K562 (cell line): ENCODE data around the gene KRTAP6-1. TPM values are rescaled to one million over a fixed set of nuclear protein-coding genes. Genes with fewer than 3 reads are reported as not detected.

ENCODE experiments used
- ATAC-seq: fragments of 200-7000 bp; cut with Tn5 transposase; 3 replicates; pipeline ENCODE4 v1.9.1; 2020; ENCODE audit warnings: moderate library complexity
- BruUV-seq: library from RNA; stranded (reverse); fragments of 400-500 nt; replicated peaks from 2 replicates; lab custom pipeline; 2021; lab: Mats Ljungman, UMichigan
- CTCF ChIA-PET: fragments of 300-600 bp; formaldehyde crosslinking; extraction: SDS; loops from one replicate; lab custom pipeline; 2021; ENCODE audit warnings: low intra/inter-chr PET ratio; lab: Yijun Ruan, JAX
- POLR2A ChIA-PET: fragments of 300-600, 350-650 bp; sonication (Branson Sonifier 250); formaldehyde crosslinking; extraction: SDS; loops from one replicate; lab custom pipeline; 2021; ENCODE audit warnings: antibody characterized with exemption, inconsistent platforms; lab: Yijun Ruan, JAX
- DNase-seq, 4 experiments: peaks; one replicate each; pipeline versions ENCODE4 v3.0.0 to v3.0.0-alpha.2; 2011 to 2018; ENCODE audit warnings: low spot score in 3 of 4, mixed read lengths in 3 of 4; ENCODE audit errors: extremely low read depth in 1 of 4
- FAIRE-seq: peaks from 2 replicates; lab custom pipeline; 2011; peaks lifted over from hg19 to GRCh38; lab: Jason Lieb, UNC
- H2AFZ ChIP-seq: 2 replicates; pipeline ENCODE4 v1.6.0; 2011; ENCODE audit warnings: low read depth, low read length, control low read depth, inconsistent platforms
- H3K27ac ChIP-seq: fragments of 200-600 bp; 3 replicates; pipeline ENCODE4 v1.8.0; 2011; ENCODE audit warnings: low read depth, mild to moderate bottlenecking, control low read depth, inconsistent platforms, low read length, moderate library complexity, mixed read lengths; ENCODE audit errors: extremely low read depth
- H3K27me3 ChIP-seq, 2 experiments: fragments of 300-600 bp in 1 of 2; 2 replicates in 1 of 2; 3 replicates in 1 of 2; pipeline versions ENCODE4 v1.6.0 to v1.8.0; 2011; ENCODE audit warnings: inconsistent platforms in 2 of 2, low read length in 2 of 2, mild to moderate bottlenecking in 1 of 2, mixed read lengths in 1 of 2, moderate library complexity in 1 of 2; ENCODE audit not compliant: control insufficient read depth in 2 of 2, insufficient read depth in 2 of 2
- H3K36me3 ChIP-seq: fragments of 300-600 bp; 3 replicates; pipeline ENCODE4 v1.8.0; 2011; ENCODE audit warnings: mild to moderate bottlenecking, low read length, inconsistent platforms; ENCODE audit not compliant: control insufficient read depth, insufficient read depth
- H3K4me1 ChIP-seq, 2 experiments: fragments of 200-600 bp in 1 of 2; replicated peaks in 1 of 2; 2 replicates in 1 of 2; 3 replicates in 1 of 2; pipeline versions ENCODE4 v1.5.1 to v1.8.0; 2011; ENCODE audit warnings: inconsistent platforms in 2 of 2, low read length in 2 of 2, mild to moderate bottlenecking in 1 of 2, mixed read lengths in 1 of 2, moderate library complexity in 1 of 2; ENCODE audit not compliant: control insufficient read depth in 2 of 2, insufficient read depth in 2 of 2
- H3K4me2 ChIP-seq: 2 replicates; pipeline ENCODE4 v1.6.1; 2011; ENCODE audit warnings: low read length, control low read depth, inconsistent platforms, mixed read lengths; ENCODE audit not compliant: insufficient read depth
- H3K4me3 ChIP-seq: fragments of 200-600 bp; sonication (generic), shearing (Covaris generic); 2 replicates; pipeline ENCODE4 v1.5.1; 2016; ENCODE audit warnings: control low read depth, inconsistent platforms
- H3K79me2 ChIP-seq: fragments of 200-600 bp; 3 replicates; pipeline ENCODE4 v1.8.0; 2011; ENCODE audit warnings: low read length, inconsistent platforms; ENCODE audit not compliant: control insufficient read depth, insufficient read depth
- H3K9ac ChIP-seq, 2 experiments: 2 replicates each; pipeline versions ENCODE4 v1.6.0 to v1.6.1; 2011; ENCODE audit warnings: low read depth in 2 of 2, low read length in 2 of 2, control low read depth in 1 of 2, inconsistent platforms in 1 of 2, mild to moderate bottlenecking in 1 of 2, mixed read lengths in 1 of 2; ENCODE audit not compliant: insufficient read depth in 1 of 2
- H3K9me1 ChIP-seq: one replicate; pipeline ENCODE4 v1.6.0; 2011; ENCODE audit warnings: inconsistent platforms, mild to moderate bottlenecking, low read length, moderate library complexity; ENCODE audit not compliant: control insufficient read depth, insufficient read depth
- H3K9me3 ChIP-seq: replicated peaks from 2 replicates; pipeline ENCODE4 v1.5.1; 2011; ENCODE audit warnings: low read depth, low read length, inconsistent platforms; ENCODE audit not compliant: control insufficient read depth, insufficient read depth
- H4K20me1 ChIP-seq: replicated peaks from 2 replicates; pipeline ENCODE4 v1.6.1; 2011; ENCODE audit warnings: low read length, inconsistent platforms, mixed read lengths; ENCODE audit not compliant: control insufficient read depth, insufficient read depth
- ELF2 ChIP-seq: fragments of 250-450 bp; sonication (Bioruptor Pico); IDR thresholded peaks from 2 replicates; pipeline ENCODE4 v1.5.0; 2021; ENCODE audit warnings: mild to moderate bottlenecking
- FOXJ3 ChIP-seq: sonication (generic); formaldehyde crosslinking; IDR thresholded peaks from 2 replicates; pipeline ENCODE4 v1.4.0; 2020; ENCODE audit warnings: mild to moderate bottlenecking, missing genetic modification reagents
- JUND ChIP-seq, 2 experiments: IDR thresholded peaks; 2 replicates in 1 of 2; 3 replicates in 1 of 2; pipeline ENCODE4 v1.6.1; 2011; ENCODE audit warnings: borderline replicate concordance in 2 of 2, low read depth in 2 of 2, low read length in 2 of 2, improper control_type of control experiment in 1 of 2, missing biosample characterization in 1 of 2, missing genetic modification characterization in 1 of 2, missing genetic modification reagents in 1 of 2
- MIER1 ChIP-seq: fragments of 450-650 bp; IDR thresholded peaks from 2 replicates; pipeline ENCODE4 v1.6.1; 2016; ENCODE audit warnings: antibody characterized with exemption, mild to moderate bottlenecking, low read depth
- PHB2 ChIP-seq: fragments of 450-650 bp; IDR thresholded peaks from 2 replicates; pipeline ENCODE4 v1.6.1; 2017; ENCODE audit warnings: low read depth
- PHF21A ChIP-seq: fragments of 450-650 bp; IDR thresholded peaks from 2 replicates; pipeline ENCODE4 v1.6.1; 2017; ENCODE audit warnings: low read depth, borderline replicate concordance
- TCF7 ChIP-seq: sonication (generic); IDR thresholded peaks from 2 replicates; pipeline ENCODE4 v1.6.1; 2016; ENCODE audit warnings: antibody characterized with exemption, borderline replicate concordance
- ZNF324 ChIP-seq: fragments of 250-450 bp; sonication (Bioruptor Pico); IDR thresholded peaks from 2 replicates; pipeline ENCODE4 v1.4.0; 2020; ENCODE audit warnings: mild to moderate bottlenecking
- WGBS: fragments of 100-300 bp; shearing (Covaris generic); methylation state at CpG from one replicate; pipeline ENCODE4 v1.1.6; 2016; ENCODE audit warnings: low coverage, mixed read lengths; ENCODE audit not compliant: insufficient coverage; ENCODE audit errors: missing lambda C conversion rate; 5-methylcytosine and 5-hydroxymethylcytosine counted together
- in situ Hi-C: fragments of 300-500 bp; cut with MboI; formaldehyde crosslinking; loops from 4 replicates; pipeline ENCODE4 v1.15.0; 2018; ENCODE audit warnings: inconsistent platforms, mixed read lengths
- intact Hi-C: fragments of 100-400 bp; cut with micrococcal nuclease; formaldehyde crosslinking; loops from 2 replicates; pipeline ENCODE4 v1.14.2; 2022
- polyA plus RNA-seq, 8 experiments: library from polyadenylated mRNA; depleted of rRNA in 4 of 8; stranded (reverse) in 5 of 8; unstranded in 3 of 8; fragments of >200 nt; fragmentation: Nextera tagmentation in 2 of 8; fragmentation: Illumina TruSeq in 1 of 8; extraction: Ambion mirVana in 2 of 8; extraction: Trizol in 1 of 8; gene quantifications; 2 replicates each; pipeline versions ENCODE4 v1.2.1 to v1.2.3, GENCODE V29; 2011 to 2014; ENCODE audit warnings: inconsistent platforms in 1 of 8, missing spikeins in 1 of 8
- total RNA-seq, 7 experiments: library from RNA; depleted of rRNA in 6 of 7; stranded (reverse); fragments of >200 nt in 6 of 7; fragmentation: Illumina TruSeq in 2 of 7; extraction: Trizol in 2 of 7; gene quantifications; 2 replicates each; pipeline versions ENCODE4 v1.2.1 to v1.2.3, GENCODE V29; 2011 to 2021; ENCODE audit warnings: low replicate concordance in 1 of 7
- TF ChIP-seq, protein P1 (sequence below): sonication (generic); formaldehyde crosslinking; IDR thresholded peaks from 2 replicates; pipeline ENCODE4 v1.8.1; 2023; ENCODE audit warnings: missing genetic modification reagents, mild to moderate bottlenecking, borderline replicate concordance
- TF ChIP-seq, protein P2 (sequence below): sonication (generic); formaldehyde crosslinking; IDR thresholded peaks from 2 replicates; pipeline ENCODE4 v1.8.1; 2023; ENCODE audit warnings: mild to moderate bottlenecking, missing genetic modification reagents
- TF ChIP-seq, protein P3 (sequence below): fragments of 250-450 bp; sonication (Bioruptor Pico); IDR thresholded peaks from 2 replicates; pipeline ENCODE4 v1.5.0; 2021; ENCODE audit warnings: mild to moderate bottlenecking, borderline replicate concordance
- TF ChIP-seq, protein P4 (sequence below), 2 experiments: IDR thresholded peaks; 2 replicates each; pipeline ENCODE4 v1.6.1; 2012; ENCODE audit warnings: improper control_type of control experiment in 2 of 2, low read depth in 2 of 2, low read length in 2 of 2, borderline replicate concordance in 1 of 2

The KRTAP6-1 gene
- total and polyA plus RNA-seq, 9 of the 15 experiments (the other 6 are each of a cell fraction or from before 2014, with no cell fraction given), result not detected

DNA sequence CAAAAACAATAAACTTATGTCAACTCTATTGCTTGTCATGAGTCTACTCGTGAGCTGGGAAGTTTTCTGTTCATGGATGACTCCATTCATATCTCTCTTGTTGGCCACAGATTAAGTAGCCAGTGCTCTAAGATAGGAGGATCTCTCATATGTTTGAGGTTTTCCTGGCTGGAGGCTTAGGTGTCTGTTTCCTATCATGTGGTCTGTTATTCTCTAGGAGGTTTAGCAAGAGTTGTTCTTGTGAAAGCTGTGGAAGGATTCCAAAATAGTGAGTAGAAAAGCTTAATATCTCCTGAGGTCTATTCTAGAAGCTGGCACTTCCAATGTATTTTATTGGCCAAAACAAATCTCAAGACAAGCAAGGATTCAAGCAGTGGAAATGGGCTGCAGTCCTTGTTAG is 15.5 kb upstream of the KRTAP6-1 start:
- Histone ChIP-seq H3K9ac (no peak overlapping the region), H3K36me3 (no peaks in the 10 kb centered on the region), H3K79me2 (no peaks in the 10 kb centered on the region), H3K4me1 (no peaks in the 10 kb centered on the region), H2AFZ (no peak overlapping the region), H3K9me3 (no peaks in the 10 kb centered on the region), H3K9me1 (no peaks in the 10 kb centered on the region), H3K4me2 (no peak overlapping the region), H3K27me3 (no peaks in the 10 kb centered on the region), H3K4me3 (no peak overlapping the region), H3K27ac (no peak overlapping the region), H4K20me1 (no peaks in the 10 kb centered on the region)
- ChIA-PET POLR2A (no interaction called here), CTCF (no interaction called here)
- no peak for FAIRE-seq
- BruUV-seq, result no TSS peak
- no peak for DNase-seq
- in situ Hi-C loops (no loop called here), intact Hi-C loops (no loop called here)
- 0% methylated on average over 1 of the region's 1 CpG for WGBS
- no peak for ATAC-seq
- TF ChIP-seq JUND (IDR thresholded peaks at IDR 0.05; ENCODE audit: borderline replicate concordance, low read depth, low read length) (no peak), JUND (tag; IDR thresholded peaks at IDR 0.05; ENCODE audit: borderline replicate concordance, low read depth, low read length) (no peak), MIER1 (no peak), TCF7 (no peak), ELF2 (CRISPR knock-in tag) (no peak), FOXJ3 (no peak), ZNF324 (CRISPR knock-in tag) (no peak), PHF21A (no peak), PHB2 (no peak)
- TF ChIP-seq, protein P1, sequence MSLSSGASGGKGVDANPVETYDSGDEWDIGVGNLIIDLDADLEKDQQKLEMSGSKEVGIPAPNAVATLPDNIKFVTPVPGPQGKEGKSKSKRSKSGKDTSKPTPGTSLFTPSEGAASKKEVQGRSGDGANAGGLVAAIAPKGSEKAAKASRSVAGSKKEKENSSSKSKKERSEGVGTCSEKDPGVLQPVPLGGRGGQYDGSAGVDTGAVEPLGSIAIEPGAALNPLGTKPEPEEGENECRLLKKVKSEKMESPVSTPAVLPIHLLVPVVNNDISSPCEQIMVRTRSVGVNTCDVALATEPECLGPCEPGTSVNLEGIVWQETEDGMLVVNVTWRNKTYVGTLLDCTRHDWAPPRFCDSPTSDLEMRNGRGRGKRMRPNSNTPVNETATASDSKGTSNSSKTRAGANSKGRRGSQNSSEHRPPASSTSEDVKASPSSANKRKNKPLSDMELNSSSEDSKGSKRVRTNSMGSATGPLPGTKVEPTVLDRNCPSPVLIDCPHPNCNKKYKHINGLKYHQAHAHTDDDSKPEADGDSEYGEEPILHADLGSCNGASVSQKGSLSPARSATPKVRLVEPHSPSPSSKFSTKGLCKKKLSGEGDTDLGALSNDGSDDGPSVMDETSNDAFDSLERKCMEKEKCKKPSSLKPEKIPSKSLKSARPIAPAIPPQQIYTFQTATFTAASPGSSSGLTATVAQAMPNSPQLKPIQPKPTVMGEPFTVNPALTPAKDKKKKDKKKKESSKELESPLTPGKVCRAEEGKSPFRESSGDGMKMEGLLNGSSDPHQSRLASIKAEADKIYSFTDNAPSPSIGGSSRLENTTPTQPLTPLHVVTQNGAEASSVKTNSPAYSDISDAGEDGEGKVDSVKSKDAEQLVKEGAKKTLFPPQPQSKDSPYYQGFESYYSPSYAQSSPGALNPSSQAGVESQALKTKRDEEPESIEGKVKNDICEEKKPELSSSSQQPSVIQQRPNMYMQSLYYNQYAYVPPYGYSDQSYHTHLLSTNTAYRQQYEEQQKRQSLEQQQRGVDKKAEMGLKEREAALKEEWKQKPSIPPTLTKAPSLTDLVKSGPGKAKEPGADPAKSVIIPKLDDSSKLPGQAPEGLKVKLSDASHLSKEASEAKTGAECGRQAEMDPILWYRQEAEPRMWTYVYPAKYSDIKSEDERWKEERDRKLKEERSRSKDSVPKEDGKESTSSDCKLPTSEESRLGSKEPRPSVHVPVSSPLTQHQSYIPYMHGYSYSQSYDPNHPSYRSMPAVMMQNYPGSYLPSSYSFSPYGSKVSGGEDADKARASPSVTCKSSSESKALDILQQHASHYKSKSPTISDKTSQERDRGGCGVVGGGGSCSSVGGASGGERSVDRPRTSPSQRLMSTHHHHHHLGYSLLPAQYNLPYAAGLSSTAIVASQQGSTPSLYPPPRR (CRISPR knock-in tag), result no peak
- TF ChIP-seq, protein P2, sequence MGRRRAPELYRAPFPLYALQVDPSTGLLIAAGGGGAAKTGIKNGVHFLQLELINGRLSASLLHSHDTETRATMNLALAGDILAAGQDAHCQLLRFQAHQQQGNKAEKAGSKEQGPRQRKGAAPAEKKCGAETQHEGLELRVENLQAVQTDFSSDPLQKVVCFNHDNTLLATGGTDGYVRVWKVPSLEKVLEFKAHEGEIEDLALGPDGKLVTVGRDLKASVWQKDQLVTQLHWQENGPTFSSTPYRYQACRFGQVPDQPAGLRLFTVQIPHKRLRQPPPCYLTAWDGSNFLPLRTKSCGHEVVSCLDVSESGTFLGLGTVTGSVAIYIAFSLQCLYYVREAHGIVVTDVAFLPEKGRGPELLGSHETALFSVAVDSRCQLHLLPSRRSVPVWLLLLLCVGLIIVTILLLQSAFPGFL (CRISPR knock-in tag), result no peak
- TF ChIP-seq, protein P3, sequence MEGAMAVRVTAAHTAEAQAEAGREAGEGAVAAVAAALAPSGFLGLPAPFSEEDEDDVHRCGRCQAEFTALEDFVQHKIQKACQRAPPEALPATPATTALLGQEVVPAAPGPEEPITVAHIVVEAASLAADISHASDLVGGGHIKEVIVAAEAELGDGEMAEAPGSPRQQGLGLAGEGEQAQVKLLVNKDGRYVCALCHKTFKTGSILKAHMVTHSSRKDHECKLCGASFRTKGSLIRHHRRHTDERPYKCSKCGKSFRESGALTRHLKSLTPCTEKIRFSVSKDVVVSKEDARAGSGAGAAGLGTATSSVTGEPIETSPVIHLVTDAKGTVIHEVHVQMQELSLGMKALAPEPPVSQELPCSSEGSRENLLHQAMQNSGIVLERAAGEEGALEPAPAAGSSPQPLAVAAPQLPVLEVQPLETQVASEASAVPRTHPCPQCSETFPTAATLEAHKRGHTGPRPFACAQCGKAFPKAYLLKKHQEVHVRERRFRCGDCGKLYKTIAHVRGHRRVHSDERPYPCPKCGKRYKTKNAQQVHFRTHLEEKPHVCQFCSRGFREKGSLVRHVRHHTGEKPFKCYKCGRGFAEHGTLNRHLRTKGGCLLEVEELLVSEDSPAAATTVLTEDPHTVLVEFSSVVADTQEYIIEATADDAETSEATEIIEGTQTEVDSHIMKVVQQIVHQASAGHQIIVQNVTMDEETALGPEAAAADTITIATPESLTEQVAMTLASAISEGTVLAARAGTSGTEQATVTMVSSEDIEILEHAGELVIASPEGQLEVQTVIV (CRISPR knock-in tag), result no peak
- TF ChIP-seq, protein P4, sequence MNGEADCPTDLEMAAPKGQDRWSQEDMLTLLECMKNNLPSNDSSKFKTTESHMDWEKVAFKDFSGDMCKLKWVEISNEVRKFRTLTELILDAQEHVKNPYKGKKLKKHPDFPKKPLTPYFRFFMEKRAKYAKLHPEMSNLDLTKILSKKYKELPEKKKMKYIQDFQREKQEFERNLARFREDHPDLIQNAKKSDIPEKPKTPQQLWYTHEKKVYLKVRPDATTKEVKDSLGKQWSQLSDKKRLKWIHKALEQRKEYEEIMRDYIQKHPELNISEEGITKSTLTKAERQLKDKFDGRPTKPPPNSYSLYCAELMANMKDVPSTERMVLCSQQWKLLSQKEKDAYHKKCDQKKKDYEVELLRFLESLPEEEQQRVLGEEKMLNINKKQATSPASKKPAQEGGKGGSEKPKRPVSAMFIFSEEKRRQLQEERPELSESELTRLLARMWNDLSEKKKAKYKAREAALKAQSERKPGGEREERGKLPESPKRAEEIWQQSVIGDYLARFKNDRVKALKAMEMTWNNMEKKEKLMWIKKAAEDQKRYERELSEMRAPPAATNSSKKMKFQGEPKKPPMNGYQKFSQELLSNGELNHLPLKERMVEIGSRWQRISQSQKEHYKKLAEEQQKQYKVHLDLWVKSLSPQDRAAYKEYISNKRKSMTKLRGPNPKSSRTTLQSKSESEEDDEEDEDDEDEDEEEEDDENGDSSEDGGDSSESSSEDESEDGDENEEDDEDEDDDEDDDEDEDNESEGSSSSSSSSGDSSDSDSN (IDR thresholded peaks at IDR 0.05; ENCODE audit: borderline replicate concordance in 1 of 2, low read depth in 2 of 2, low read length in 2 of 2), result no peak
